Uterus (tissue), 2 donors: Measurements from ENCODE around the gene RPRD1B.

Source experiments
- POLR2A ChIP-seq, 2 donors: fragments of 450-650 bp; IDR thresholded peaks; one replicate each; pipeline ENCODE4 v1.6.1; 2016; ENCODE audit warnings: antibody characterized with exemption in 2 of 2, mild to moderate bottlenecking in 1 of 2, moderate library complexity in 1 of 2
- TF ChIP-seq, protein P1 (sequence below), 4 experiments: fragments of 200-600 bp in 2 of 4; fragments of 450-650 bp in 2 of 4; sonication (generic) in 2 of 4; IDR thresholded peaks; one replicate each; pipeline ENCODE4 v1.5.1; 2016 to 2019; ENCODE audit warnings: antibody characterized with exemption in 4 of 4, mild to moderate bottlenecking in 2 of 4, moderate library complexity in 1 of 4

DNA sequence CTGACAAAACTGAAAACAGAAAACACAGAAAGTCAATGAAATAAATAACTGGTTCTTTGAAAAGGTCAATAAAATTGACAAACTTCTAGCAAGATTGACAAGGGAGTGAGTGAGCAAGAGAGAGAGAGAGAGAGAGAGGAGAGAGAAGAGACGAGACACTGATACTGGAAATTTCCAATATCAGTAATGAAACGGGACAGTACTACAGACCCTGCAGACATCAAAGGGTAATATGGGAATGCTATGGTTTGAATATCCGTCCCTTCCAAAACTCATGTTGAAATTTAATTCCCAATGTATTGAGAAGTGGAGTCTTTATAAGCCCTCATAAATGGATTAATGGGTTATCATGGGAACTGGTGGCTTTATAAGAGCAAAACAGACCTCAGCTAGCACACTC is 4.1 kb upstream of the RPRD1B start:
- TF ChIP-seq POLR2A (IDR thresholded peaks at IDR 0.05): no peak
- TF ChIP-seq, protein P1, sequence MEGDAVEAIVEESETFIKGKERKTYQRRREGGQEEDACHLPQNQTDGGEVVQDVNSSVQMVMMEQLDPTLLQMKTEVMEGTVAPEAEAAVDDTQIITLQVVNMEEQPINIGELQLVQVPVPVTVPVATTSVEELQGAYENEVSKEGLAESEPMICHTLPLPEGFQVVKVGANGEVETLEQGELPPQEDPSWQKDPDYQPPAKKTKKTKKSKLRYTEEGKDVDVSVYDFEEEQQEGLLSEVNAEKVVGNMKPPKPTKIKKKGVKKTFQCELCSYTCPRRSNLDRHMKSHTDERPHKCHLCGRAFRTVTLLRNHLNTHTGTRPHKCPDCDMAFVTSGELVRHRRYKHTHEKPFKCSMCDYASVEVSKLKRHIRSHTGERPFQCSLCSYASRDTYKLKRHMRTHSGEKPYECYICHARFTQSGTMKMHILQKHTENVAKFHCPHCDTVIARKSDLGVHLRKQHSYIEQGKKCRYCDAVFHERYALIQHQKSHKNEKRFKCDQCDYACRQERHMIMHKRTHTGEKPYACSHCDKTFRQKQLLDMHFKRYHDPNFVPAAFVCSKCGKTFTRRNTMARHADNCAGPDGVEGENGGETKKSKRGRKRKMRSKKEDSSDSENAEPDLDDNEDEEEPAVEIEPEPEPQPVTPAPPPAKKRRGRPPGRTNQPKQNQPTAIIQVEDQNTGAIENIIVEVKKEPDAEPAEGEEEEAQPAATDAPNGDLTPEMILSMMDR (IDR thresholded peaks at IDR 0.05): no peak
